Measurements from ENCODE around the gene XYLT1.
A peak's percentile ranks its signal among the peaks of the same experiment; 100 is the strongest.
"Not testable (repeated sequence)": the region's sequence is repeated elsewhere in the genome, so short reads cannot be mapped to it uniquely, and the experiment has no call there.

XYLT1 gene

DNA sequence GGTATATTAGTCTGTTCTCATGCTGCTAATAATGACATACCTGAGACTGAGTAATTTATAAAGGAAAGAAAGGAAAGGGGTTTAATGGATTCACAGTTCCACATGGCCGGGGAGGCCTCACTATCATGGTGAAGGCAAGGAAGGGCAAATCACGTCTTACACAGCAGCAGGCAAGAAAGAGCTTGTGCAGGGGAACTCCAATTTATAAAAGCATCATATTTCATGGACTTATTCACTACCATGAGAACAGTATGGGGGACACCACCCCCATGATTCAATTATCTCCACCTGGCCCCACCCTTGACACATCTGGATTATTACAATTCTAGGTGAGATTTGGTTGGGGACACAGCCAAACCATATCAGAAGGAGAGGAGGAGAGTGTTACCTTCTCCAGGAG lies 17.7 kb upstream of the XYLT1 start:
- DNase-seq = no peak

DNA sequence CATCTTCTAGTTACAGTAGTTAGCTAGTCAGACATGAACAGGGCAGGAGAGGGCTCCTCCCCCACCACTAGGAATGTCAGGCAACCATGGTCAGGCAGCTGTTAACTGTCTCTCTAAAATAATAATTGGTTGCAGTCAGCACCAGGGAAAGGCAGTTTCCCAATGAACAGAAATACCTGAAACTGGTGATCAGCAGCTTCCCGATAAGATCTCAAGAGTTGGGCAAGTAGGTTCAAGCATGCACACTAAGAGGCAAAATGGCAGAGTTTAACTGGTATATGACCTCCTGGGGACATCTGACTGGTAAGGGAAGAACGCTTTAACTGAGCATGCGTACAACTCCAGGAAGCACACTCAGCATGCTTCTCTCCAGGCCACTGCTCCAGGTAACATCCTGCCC lies 12.6 kb upstream of the XYLT1 start:
- DNase-seq = no peak

DNA sequence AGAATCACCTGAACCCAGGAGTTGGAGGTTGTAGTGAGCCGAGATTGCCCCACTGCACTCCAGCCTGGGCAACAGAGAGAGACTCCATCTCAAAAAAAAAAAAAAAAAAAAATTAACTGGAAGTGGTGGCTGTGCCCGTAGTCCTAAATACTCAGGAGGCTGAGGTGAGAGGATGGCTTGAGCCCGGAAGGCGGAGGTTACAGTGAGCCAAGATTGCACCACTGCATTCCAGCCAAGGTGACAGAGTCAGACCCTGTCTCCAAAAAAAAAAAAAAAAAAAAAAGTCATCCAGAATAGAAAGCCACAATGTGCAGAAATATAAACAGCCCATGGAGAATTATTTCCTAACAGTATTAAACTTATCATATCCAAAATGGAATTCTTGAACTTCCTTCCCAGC lies 11.6 kb upstream of the XYLT1 start:
- DNase-seq = not testable (repeated sequence)

DNA sequence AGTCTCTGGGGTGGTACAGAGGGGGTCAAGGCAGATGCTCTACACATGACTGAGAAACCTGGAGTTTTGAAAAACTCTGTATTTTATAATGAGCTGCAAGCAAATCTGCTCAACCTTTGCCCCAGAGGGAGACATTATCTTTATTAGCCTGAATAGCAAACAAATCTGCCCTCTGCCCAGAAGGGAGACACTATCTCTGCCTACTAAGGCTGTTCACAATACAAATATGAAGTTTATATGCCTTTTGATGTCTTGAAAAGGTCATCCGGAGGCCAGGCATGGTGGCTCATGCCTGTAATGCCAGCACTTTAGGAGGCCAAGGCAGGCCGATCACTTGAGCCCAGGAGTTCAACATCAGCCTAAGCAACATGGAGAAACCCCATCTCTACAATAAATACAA lies 11.0 kb upstream of the XYLT1 start:
- DNase-seq = no peak

DNA sequence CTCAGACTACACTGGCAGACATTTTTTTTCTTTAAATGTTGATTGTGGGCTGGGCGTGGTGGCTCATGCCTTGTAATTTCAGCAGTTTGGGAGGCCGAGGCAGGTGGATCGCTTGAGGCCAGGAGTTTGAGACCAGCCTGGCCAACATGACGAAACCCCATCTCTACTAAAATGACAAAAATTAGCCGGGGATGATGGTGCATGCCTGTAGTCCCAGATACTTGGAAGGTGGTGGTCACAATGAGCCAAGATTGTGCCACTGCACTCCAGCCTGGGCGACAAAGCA lies 6.4 kb upstream of the XYLT1 start:
- not testable (repeated sequence) for DNase-seq

DNA sequence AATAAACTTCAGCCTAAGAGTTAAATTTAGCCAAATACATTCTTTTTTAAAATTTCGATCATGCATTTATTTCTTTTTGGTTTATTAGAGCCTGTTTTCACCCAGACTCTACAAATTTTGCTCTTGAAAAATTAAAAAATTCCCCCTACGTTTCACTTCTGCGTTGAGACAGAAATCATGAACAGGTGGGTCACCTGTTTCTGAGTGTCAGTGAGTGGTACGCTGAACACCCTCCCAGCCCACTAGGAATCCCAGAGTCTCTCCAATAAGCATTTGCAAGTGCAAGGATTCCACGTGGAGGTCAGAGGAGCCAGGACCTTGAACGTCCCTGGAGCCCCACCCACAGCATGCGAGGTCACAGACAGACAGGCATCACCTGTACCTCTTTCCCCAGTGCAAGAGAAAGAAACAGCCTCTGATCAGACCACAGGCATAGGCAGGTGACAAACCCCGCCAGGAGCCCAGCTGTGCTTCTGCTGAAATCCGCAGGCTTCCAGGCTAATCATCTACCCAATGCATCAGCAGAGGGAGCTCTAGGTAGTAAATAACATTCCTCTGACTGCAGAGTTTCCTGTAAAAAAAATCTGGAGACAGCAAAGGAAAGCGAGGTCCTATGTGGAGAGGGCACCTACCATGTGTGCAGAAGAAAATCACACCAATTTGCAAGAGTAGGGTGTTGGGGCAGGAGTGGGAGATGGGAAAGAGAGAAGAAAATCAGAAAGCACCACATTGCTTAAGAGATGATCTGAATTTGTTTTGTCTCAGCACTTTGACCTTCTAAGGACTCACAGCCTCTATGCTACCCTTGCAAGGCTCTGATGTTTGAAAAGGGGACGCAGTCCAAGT lies 5.9 kb upstream of the XYLT1 start:
- DNase-seq = peak; percentile 44 to 55

DNA sequence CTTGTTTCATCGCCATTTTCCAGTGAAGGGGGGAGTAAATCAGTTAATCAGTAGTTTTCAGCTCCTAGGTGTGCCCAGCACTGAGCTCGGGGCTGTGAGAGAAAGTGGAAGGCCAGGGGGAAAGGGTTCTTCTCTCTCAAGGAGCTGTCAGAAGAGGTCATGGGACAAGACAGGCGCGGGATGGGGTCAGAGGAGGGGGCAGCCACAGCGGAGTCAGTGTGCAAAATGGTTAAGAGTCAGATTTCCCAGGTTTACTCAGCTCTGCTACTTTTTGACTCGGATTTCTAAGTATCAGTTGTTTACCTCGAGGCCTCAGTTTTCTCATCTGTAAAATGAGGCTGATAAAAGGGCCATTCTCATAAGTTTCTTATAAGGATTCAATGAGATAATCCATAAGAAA lies 4.3 kb upstream of the XYLT1 start:
- DNase-seq = no peak

DNA sequence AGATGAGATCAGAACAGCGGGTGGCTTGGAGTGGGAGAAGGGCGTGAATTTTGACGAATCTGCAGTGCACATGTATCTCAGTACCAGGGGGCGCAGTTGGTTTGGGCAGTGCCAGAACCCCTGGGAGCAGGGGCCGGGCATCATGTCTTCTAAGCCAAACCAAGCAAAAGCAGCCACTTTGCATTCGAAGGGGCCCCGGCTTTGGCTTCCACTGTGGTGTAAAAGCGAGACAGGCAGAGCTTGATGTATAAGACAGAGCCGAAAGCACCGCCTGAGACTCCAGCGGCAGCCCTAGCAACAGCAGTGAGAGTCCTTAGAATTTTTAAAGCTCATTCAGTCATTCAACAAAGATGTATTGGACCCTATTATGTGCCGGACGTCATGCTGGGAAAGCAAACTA lies 3.8 kb upstream of the XYLT1 start:
- DNase-seq = peak in 1 of 2 experiments; percentile 8

DNA sequence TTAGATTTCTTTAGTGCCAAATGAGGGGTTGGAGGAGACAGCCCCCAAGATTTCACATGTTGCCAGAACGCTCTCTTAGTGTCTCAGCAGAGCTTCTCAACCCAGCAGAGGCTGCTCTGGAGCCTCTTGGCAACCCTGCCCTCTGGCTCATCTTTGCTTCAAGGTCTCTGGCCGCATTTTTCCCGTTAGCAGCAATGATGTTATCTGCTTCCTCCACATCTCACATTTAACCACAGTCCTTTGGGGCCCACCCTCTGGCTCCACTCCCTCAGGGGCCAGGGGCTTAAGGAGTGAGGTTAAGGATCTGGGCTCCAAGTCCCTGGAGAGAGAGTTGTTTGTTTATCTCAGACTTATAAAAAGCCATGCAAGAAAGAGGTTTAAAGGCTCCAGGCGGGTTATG lies 3.3 kb upstream of the XYLT1 start:
- DNase-seq = peak; percentile 16 to 26

DNA sequence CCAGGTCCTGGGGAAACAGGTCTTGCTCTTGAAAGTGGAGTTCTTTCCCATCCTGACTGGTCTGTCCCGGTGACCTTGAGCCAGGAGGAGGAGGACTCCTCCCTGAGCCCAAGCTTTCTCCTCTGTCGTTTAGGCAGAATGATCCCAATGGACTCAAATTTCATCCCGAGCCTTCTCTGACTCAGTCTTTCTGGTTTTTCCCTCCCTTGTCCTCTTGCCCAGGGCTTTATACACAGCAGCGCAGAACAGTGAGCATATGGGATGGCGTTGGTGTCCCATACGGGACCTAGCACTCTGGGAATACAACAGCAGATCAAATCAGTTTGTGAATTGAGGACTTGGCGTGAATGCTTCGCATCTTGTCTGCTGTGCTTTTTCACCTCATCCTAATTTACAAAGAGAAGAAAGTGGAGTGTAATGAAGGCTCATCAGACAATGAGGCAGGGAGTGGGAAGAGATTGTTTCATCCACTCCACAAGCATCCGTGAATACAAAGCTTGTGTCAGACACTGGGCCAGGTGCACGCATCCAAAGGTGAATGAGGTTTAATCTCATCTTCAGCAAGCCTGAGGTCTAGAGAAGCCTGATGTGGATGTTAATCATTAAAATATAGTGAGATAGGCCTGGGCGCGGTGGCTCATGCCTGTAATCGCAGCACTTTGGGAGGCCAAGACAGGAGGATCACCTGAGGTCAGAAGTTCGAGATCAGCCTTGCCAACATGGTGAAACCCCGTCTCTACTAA lies 1.1 kb upstream of the XYLT1 start:
- DNase-seq = no peak

DNA sequence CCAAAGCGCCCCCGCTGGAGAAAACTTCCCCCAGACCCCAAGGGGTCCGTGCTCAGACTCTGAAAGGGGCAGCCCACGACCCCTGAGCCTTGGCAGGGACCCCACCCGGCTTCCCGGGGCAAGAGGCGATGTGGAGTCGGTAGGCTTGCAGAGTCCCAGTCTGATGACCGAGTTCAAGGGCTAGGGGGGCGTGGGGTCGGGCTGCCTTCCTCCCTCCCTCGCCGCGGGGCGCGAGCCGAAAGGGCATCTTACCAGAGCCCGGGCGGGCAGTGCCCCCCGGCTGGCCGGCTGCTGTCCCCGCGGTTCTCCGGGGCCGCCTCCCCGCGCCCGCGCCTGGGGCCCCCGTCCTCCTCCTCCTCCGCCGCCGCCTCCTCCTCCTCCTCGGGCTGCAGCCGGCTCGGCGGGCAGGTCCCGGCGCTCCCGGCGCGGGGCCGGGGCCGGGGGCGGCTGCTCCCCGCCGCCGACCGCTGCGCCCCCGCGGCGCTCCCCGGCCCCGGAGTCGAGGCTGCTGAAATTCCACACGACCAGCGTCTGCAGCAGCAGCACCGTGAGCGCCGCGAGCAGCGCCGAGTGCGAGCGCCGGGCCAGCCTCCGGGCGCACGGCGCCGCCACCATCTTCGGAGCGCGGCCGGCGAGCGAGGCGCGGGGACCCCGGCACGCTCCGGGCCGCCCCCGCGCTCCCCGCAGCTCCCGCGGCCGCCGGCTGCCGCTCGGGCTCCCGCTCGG lies 415 bp downstream of the XYLT1 start:
- DNase-seq = no peak

DNA sequence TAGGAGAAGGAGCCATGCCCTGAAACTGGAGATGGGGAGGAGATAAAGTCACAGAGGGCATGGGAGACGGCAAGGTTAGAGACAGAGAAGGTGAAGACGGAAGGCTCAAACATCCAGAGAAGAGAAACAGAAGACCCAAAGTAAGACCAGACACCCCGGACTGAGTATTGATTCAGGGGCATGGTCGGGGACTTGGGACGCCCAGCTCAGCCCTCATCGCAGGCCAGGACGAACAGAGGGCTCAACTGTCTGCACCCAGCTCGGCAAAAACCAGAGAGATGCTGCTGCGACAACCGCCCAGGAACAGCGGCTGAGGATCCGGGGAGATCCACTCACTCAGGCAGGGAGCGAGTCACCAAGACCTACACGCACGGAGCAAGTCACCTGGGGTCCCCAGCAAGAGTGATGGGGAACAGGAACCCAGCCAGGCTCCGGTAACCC lies 999 bp downstream of the XYLT1 start:
- DNase-seq = no peak

DNA sequence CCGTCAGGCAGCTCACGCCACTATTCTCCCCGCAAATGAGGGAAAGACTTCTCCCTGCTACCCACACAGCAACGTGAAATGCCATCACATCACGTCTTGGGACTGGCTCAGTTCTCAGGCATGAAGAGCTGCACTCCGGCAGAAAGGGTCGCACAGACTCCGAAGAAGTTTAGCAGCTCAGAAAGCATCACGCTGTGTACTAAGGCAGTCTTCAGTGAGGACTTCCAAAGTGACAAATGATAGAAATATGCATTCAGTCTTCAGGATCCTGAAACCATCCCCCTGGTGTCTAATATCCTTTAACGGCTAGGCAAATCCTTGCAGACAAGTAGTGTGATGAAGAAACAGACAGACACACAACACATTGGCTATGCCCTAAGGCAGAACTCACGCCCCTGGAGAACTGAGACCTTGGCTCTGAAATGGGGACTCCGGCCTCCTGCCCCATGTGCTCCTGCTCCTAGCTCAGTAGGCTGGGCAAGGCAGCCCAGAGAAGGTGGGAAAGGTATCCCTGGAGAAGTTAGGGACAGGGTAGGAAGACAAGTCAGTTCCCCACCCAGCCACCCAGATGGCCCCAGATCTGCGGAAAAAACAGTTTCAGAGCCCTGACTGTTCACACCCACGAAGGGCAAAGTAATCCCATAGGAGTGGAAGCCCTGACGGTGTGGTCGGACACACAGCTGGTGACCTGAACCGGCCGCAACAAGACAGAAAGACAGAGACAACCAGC lies 1.6 kb downstream of the XYLT1 start:
- DNase-seq = no peak

DNA sequence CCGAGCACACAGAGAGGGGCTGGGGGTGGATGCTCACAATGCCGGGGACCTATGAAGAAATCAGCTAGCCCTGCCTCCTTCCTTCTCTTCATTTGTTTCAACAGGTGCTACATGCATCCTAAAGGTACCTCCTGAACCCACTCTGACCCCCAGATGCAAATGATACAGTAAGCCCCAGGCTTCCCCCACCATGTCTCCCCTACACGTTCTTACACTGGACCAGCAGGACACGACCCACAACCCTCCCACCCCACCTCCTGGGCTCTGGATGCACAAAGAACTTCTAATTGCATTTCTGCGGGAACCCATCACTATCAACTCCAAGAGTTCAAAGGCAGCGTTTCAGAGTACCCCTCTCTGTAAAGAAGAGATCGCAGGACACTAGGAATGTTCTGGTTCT lies 2.1 kb downstream of the XYLT1 start:
- DNase-seq = no peak

DNA sequence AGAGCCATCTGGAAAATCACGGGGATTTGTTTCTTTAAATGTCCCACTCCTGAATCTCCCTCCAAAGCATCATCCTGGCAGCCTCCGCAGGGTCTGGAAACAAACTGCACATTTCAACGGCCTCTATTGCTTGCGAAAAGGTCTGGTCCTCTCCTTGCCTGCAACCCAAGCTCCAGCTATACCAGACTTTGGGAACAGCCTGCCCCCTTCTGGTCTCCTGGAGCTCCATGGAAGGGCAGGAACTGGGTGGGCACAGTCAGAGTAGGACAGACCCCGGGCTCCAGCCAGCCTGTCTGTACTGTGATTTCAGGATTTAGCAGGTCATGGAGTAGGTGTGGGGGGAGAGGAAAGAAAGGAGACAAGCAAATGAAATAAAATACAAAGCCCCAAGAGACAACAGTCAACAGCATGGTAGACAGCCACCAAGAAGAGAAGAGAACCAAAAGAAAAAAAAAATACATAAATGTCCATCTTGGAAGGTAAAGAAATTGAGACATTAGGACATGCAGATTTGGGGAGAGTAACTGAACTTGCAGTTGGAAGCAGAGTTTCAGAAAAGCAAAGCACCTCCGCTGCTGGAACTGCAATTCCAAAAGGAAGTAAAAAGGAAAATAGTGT lies 2.7 kb downstream of the XYLT1 start:
- peak; percentile 28 to 54 for DNase-seq

DNA sequence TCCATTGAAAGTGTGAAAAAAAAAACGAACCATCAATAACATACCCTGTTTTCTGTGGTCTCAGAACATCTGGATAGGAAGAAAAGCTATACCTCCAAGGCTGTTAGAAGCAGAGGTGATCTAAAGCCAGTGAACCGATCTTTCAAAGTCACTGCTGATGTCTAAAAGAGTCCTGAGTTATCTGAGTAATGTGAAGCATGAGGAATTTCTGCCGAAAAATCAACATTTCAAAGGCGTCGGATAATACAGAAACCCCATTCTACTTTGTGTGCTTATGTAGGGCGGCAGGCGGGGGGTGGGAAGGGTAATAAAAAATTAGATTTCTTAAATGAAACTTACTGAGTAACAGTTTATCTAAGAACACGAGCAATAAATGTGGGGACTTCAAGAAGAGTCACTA lies 3.9 kb downstream of the XYLT1 start:
- no peak for DNase-seq

DNA sequence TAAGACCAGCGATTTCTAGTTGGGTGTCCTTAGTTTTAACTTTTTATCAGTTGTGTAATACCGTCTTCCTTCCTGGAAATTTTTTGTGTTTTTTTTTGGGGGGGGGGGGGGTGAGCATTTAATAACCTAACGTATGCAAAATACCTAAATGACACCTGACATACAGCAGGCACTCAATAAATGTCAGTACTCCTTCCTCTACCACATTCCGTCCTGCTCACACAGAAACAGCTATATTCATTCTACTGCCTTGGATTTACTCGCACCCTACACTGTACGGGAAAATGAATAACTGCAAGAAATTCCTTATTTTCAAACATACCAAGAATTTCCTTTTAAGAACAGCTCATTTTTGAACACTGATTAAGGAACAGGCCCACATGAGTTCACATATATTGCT lies 5.3 kb downstream of the XYLT1 start:
- no peak for DNase-seq

DNA sequence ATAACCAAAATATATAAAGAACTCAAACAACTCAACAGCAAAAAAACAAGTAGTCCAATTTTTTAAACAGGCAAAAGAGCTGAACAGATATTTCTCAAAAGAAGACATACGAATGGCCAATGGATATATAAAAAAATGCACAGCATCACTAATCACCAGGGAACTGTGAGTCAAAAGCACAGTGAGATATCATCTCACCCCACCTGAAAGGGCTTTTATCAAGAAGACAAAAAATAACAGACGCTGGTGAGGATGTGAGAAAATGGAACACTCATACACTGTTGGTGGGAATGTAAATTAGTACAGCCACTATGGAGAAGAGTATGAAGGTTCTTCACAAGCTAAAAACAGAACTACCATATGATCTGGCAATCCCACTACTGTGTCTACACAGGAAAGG lies 7.4 kb downstream of the XYLT1 start:
- no peak for DNase-seq

DNA sequence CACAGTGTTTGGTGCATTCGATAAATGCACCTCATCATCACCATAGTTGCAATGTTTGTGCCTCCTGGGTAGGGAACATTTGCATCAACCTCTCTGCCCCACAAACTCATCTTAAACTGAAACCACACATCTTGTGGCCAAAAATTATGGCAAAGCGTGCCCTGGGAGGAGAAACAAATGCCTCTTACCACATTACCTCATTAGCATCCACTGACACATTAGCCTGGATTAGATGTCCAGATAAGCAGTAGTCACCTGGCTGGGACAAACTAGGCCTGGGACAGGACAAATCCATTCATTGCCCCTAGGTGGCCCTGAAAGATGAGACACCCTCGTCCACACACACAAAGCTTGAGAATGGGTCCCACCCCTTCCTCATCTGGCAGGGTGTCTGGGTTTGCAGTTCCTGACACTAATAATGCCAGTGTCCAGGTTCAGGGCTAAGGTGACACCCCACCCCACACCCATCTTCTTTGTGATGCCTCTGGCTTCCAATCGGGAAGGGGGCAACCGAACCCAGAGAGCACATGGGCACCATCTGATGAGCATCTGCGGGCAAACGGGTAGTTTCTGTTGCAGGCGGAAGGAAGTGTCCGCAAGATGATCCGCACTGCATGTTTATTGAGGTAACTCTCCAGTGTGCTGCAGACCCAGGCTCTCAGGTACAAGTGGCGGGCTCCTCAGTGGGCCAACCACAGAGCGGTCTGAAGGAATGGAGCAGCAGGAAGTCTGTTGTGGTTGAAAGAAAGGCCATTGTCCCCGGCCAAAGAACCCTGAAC lies 8.6 kb downstream of the XYLT1 start:
- peak; percentile 58 to 75 for DNase-seq

DNA sequence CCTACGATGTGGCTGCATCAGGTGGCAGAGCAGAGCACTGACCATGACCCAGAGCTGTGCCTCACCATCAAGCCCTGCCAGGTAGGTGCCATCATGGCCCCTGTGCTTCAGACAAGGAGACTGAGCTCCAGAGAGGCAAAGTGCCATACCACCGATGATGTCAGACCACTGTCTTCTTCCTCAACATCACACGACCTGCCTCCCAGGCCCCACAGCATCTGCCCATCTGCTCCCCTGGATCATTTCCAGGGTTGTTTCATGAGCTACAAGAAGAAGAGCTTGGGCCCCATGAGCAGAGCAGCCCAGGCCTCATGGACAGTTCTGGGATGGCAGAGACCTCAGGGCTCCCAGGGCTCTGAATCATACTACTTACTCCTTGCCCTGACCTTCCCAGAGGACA lies 9.9 kb downstream of the XYLT1 start:
- no peak for DNase-seq

DNA sequence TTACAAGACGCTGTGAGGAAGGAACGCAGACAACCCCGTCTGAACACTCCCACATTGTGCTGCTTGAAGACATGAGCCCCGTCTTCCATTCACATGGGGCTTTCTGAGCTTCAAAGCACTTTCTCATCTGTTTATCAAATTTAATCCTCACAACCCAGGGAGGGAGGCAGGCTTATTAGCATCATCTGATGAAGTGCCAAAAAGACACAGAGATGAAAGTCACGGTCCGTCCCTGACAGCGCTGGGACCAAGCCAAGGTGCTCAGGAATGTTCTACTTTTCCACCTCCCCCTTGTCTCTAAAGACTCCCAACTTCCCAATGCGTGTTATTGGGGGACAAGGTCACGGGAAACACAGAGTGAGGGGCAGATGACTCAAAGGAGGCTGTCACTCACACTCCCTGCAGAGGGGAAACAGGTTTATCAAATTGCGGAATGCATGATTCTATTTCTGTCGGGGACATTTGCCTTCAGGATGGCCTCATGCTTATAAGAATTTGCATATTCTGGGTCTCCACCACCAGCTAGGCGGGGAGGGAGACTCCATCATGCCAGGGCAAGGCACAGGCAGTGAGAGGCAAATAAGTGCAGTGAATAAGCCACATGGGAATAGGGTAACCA lies 10.7 kb downstream of the XYLT1 start:
- no peak for DNase-seq

DNA sequence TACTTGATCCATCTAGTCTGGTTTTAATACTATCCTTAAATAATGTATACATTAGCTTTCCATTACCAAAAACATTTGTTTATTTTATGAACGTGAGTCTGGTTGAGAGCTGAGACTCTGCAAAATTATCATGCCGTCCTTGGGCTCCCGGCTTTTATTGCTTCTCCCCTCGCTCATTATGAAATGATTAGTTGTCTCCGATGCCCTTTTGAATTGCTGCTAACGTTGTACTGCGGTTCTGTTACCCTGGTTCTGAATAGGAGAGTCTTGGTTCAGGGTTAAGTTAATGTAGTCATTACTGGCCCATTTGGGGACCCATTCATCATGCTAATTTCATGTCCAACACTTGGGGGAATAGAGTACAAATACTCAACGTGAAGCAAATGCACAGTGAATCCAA lies 12.8 kb downstream of the XYLT1 start:
- no peak for DNase-seq

Measured in AML-193 (cell line).